ENCODE measurements around the gene POLR3B.
A peak's percentile ranks its signal among the peaks of the same experiment; 100 is the strongest.
"Not testable (repeated sequence)": the region's sequence is repeated elsewhere in the genome, so short reads cannot be mapped to it uniquely, and the experiment has no call there.

POLR3B gene

GRCh38 chr12:106442575-106442974, 85.0 kb downstream of the POLR3B start:
- H3K36me3 ChIP-seq (ENCODE audit: insufficient read depth, low read length): no peaks in the 10 kb centered on the region
- no peak overlapping the region for H3K9ac ChIP-seq (ENCODE audit: low read depth, low read length)
- H3K4me1 ChIP-seq (ENCODE audit: insufficient read depth, low read length): no peaks in the 10 kb centered on the region
- H3K9me3 ChIP-seq (ENCODE audit: control insufficient read depth, insufficient read depth, low read length): no peaks in the 10 kb centered on the region

DNA sequence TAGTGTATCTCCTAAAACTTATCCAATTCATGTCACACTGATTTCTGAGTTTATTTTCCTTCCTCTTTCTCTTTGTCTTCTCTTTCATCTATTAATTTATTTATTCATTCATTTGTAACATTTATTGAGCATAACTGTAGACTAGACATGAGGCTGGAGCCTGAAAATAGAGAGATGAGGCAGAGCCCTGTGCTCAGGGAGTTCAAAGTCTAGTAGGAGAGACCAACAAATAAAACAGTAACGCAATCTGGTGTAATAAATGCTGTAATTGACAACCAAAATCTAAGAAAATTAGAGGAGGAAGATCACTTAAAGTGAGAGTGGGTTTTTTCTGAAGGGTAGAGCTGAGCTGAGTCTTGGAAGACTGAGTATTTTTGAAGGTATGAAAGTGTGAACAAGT, 87.5 kb downstream of the POLR3B start:
- Histone ChIP-seq H3K9ac (ENCODE audit: low read depth, low read length) (no peak overlapping the region), H3K36me3 (ENCODE audit: insufficient read depth, low read length) (no peaks in the 10 kb centered on the region), H3K9me3 (ENCODE audit: control insufficient read depth, insufficient read depth, low read length) (no peaks in the 10 kb centered on the region), H3K4me1 (ENCODE audit: insufficient read depth, low read length) (no peaks in the 10 kb centered on the region)

GRCh38 chr12:106445959-106446358, 88.4 kb downstream of the POLR3B start:
- Histone ChIP-seq H3K4me1 (ENCODE audit: insufficient read depth, low read length) (no peaks in the 10 kb centered on the region), H3K36me3 (ENCODE audit: insufficient read depth, low read length) (no peaks in the 10 kb centered on the region), H3K9ac (ENCODE audit: low read depth, low read length) (no peak overlapping the region), H3K9me3 (ENCODE audit: control insufficient read depth, insufficient read depth, low read length) (no peaks in the 10 kb centered on the region)

- Histone ChIP-seq H3K9me3 (ENCODE audit: control insufficient read depth, insufficient read depth, low read length) (no peaks in the 10 kb centered on the region), H3K4me1 (ENCODE audit: insufficient read depth, low read length) (no peaks in the 10 kb centered on the region), H3K36me3 (ENCODE audit: insufficient read depth, low read length) (no peaks in the 10 kb centered on the region), H3K9ac (ENCODE audit: low read depth, low read length) (no peak overlapping the region)
Measured at GRCh38 chr12:106446419-106447092, 89.0 kb downstream of the POLR3B start.

DNA sequence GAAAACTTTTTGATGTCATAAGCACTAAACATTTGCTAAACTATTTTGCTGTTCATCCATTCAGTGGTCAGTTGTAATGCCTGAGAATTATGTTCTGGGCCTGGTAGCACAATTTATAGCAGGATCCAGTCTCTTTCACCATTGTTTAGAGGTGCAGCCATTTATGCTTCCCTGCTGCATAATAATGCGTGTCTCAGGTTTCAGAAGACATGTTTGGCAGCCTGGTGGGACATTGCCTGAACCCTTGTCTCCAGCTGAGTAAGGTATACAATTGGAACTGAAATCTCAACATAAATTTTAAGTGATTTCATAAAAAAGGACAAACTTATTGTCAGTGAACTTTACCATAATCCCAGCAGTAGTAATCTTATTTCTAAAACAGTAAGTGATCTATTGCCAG, 94.8 kb downstream of the POLR3B start:
- no peaks in the 10 kb centered on the region for H3K9me3 ChIP-seq (ENCODE audit: control insufficient read depth, insufficient read depth, low read length)
- peaks cover 2% of the 10 kb centered on the region; the same call in 1 of the 2 replicates for H3K36me3 ChIP-seq (ENCODE audit: insufficient read depth, low read length)
- no peak overlapping the region for H3K9ac ChIP-seq (ENCODE audit: low read depth, low read length)
- H3K4me1 ChIP-seq (ENCODE audit: insufficient read depth, low read length): no peaks in the 10 kb centered on the region

- H3K9ac ChIP-seq (ENCODE audit: low read depth, low read length): no peak overlapping the region
- H3K9me3 ChIP-seq (ENCODE audit: control insufficient read depth, insufficient read depth, low read length): no peaks in the 10 kb centered on the region
- H3K4me1 ChIP-seq (ENCODE audit: insufficient read depth, low read length): no peaks in the 10 kb centered on the region
- peaks cover 2% of the 10 kb centered on the region; the same call in 1 of the 2 replicates for H3K36me3 ChIP-seq (ENCODE audit: insufficient read depth, low read length)
Measured at GRCh38 chr12:106455111-106455510, 97.6 kb downstream of the POLR3B start.

GRCh38 chr12:106459124-106459523, 101.6 kb downstream of the POLR3B start:
- H3K9me3 ChIP-seq (ENCODE audit: control insufficient read depth, insufficient read depth, low read length): no peaks in the 10 kb centered on the region
- H3K4me1 ChIP-seq (ENCODE audit: insufficient read depth, low read length): no peaks in the 10 kb centered on the region
- H3K36me3 ChIP-seq (ENCODE audit: insufficient read depth, low read length): peaks cover 6% of the 10 kb centered on the region; the same call in 1 of the 2 replicates
- no peak overlapping the region for H3K9ac ChIP-seq (ENCODE audit: low read depth, low read length)

- Histone ChIP-seq H3K4me1 (ENCODE audit: insufficient read depth, low read length) (no peaks in the 10 kb centered on the region), H3K36me3 (ENCODE audit: insufficient read depth, low read length) (peaks cover 5% of the 10 kb centered on the region; the same call in 1 of the 2 replicates), H3K9ac (ENCODE audit: low read depth, low read length) (no peak overlapping the region), H3K9me3 (ENCODE audit: control insufficient read depth, insufficient read depth, low read length) (no peaks in the 10 kb centered on the region)
Measured at GRCh38 chr12:106459534-106459933, 102.0 kb downstream of the POLR3B start.

GRCh38 chr12:106461730-106462129, 104.2 kb downstream of the POLR3B start:
- H3K4me1 ChIP-seq (ENCODE audit: insufficient read depth, low read length): no peaks in the 10 kb centered on the region
- no peak overlapping the region for H3K9ac ChIP-seq (ENCODE audit: low read depth, low read length)
- H3K36me3 ChIP-seq (ENCODE audit: insufficient read depth, low read length): peaks cover 4% of the 10 kb centered on the region
- no peaks in the 10 kb centered on the region for H3K9me3 ChIP-seq (ENCODE audit: control insufficient read depth, insufficient read depth, low read length)

DNA sequence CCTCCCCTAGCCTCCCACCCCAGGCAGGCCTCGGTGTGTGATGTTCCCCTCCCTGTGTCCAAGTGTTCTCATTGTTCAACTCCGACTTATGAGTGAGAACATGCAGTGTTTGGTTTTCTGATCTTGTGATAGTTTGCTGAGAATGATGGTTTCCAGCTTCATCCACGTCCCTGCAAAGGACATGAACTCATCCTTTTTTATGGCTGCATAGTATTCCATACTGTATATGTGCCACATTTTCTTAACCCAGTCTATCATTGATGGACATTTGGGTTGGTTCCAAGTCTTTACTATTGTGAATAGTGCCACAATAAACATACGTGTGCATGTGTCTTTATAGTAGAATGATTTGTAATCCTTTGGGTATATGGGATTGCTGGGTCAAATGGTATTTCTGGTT, 108.1 kb downstream of the POLR3B start:
- not testable (repeated sequence) for H3K9me3 ChIP-seq (ENCODE audit: control insufficient read depth, insufficient read depth, low read length); H3K36me3 ChIP-seq (ENCODE audit: insufficient read depth, low read length); H3K9ac ChIP-seq (ENCODE audit: low read depth, low read length); H3K4me1 ChIP-seq (ENCODE audit: insufficient read depth, low read length)

DNA sequence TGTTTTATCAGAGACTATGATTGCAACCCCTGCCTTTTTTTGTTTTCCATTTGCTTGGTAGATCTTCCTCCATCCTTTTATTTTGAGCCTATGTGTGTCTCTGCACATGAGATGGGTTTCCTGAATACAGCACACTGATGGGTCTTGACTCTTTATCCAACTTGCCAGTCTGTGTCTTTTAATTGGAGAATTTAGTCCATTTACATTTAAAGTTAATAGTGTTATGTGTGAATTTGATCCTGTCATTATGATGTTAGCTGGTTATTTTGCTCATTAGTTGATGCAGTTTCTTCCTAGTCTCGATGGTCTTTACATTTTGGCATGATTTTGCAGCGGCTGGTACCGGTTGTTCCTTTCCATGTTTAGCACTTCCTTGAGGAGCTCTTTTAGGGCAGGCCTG, 118.1 kb downstream of the POLR3B start:
- H3K4me1 ChIP-seq (ENCODE audit: insufficient read depth, low read length); H3K9ac ChIP-seq (ENCODE audit: low read depth, low read length); H3K36me3 ChIP-seq (ENCODE audit: insufficient read depth, low read length); H3K9me3 ChIP-seq (ENCODE audit: control insufficient read depth, insufficient read depth, low read length): not testable (repeated sequence)

GRCh38 chr12:106477627-106478026, 120.1 kb downstream of the POLR3B start:
- H3K9me3 ChIP-seq (ENCODE audit: control insufficient read depth, insufficient read depth, low read length); H3K36me3 ChIP-seq (ENCODE audit: insufficient read depth, low read length); H3K4me1 ChIP-seq (ENCODE audit: insufficient read depth, low read length): not testable (repeated sequence)
- peak overlapping the region; percentile 53; the same call in 1 of the 2 replicates for H3K9ac ChIP-seq (ENCODE audit: low read depth, low read length)

DNA sequence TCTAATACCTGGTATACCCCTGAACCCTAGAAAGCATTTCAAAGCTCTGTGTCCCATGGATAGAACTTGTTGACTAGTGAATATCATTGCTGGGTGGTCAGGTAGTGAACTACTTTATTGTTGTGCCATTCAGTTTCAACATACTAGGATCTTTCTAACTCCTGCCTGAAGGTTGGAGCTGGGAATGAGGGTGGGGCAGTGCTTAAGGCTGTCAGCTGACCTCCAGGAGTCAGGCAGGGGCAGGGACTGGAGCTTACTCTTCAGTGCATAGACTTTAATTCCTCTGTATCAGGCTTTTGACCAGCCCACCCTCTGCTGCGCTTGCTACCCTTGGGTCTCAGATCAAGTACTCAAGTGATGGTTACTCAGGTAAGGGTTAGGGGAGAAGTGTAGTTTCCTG, 122.7 kb downstream of the POLR3B start:
- Histone ChIP-seq H3K9me3 (ENCODE audit: control insufficient read depth, insufficient read depth, low read length) (no peaks in the 10 kb centered on the region), H3K4me1 (ENCODE audit: insufficient read depth, low read length) (0 out of 2 replicates have a peak, but pooled peaks cover 3% of the 10 kb centered on the region), H3K9ac (ENCODE audit: low read depth, low read length) (no peak overlapping the region), H3K36me3 (ENCODE audit: insufficient read depth, low read length) (no peaks in the 10 kb centered on the region)

GRCh38 chr12:106481246-106481645, 123.7 kb downstream of the POLR3B start:
- Histone ChIP-seq H3K9ac (ENCODE audit: low read depth, low read length) (no peak overlapping the region), H3K36me3 (ENCODE audit: insufficient read depth, low read length) (no peaks in the 10 kb centered on the region), H3K4me1 (ENCODE audit: insufficient read depth, low read length) (0 out of 2 replicates have a peak, but pooled peaks cover 3% of the 10 kb centered on the region)

GRCh38 chr12:106487664-106488063, 130.1 kb downstream of the POLR3B start:
- H3K4me1 ChIP-seq (ENCODE audit: insufficient read depth, low read length): no peaks in the 10 kb centered on the region

More at GRCh38 chr12:106481246-106481645, 123.7 kb downstream of the POLR3B start:
- H3K9me3 ChIP-seq (ENCODE audit: control insufficient read depth, insufficient read depth, low read length): no peaks in the 10 kb centered on the region

More at GRCh38 chr12:106487664-106488063, 130.1 kb downstream of the POLR3B start:
- Histone ChIP-seq H3K36me3 (ENCODE audit: insufficient read depth, low read length) (no peaks in the 10 kb centered on the region), H3K9ac (ENCODE audit: low read depth, low read length) (no peak overlapping the region), H3K9me3 (ENCODE audit: control insufficient read depth, insufficient read depth, low read length) (no peaks in the 10 kb centered on the region)
